Fibroblast of lung (primary cell): Measurements from ENCODE around the gene SERINC4. TPM values are rescaled to one million over a fixed set of nuclear protein-coding genes. Genes with fewer than 3 reads are reported as not detected.

Experiments used
- DNase-seq, 2 donors: peaks; one replicate each; pipeline versions ENCODE4 v3.0.0 to v3.0.0-alpha.2; 2010; ENCODE audit warnings: low read depth in 2 of 2
- H2AFZ ChIP-seq: 2 replicates; pipeline ENCODE4 v1.5.1; 2012; ENCODE audit warnings: low read length, control low read depth, inconsistent platforms
- H3K27ac ChIP-seq: 2 replicates; pipeline ENCODE4 v1.5.1; 2011; ENCODE audit warnings: low read length, control low read depth; ENCODE audit not compliant: insufficient read depth
- H3K27me3 ChIP-seq: 2 replicates; pipeline ENCODE4 v1.5.1; 2011; ENCODE audit warnings: mild to moderate bottlenecking, low read length; ENCODE audit not compliant: control insufficient read depth, insufficient read depth
- H3K36me3 ChIP-seq: 2 replicates; pipeline ENCODE4 v1.5.1; 2011; ENCODE audit warnings: low read length; ENCODE audit not compliant: control insufficient read depth, insufficient read depth
- H3K4me1 ChIP-seq: 2 replicates; pipeline ENCODE4 v1.5.1; 2011; ENCODE audit warnings: low read length; ENCODE audit not compliant: control insufficient read depth, insufficient read depth; ENCODE audit errors: extremely low read depth
- H3K4me2 ChIP-seq: 2 replicates; pipeline ENCODE4 v1.5.1; 2011; ENCODE audit warnings: low read length, control low read depth; ENCODE audit not compliant: insufficient read depth; ENCODE audit errors: extremely low read depth
- H3K4me3 ChIP-seq, 4 experiments: fragments of 200-600 bp in 1 of 4; sonication (generic) in 1 of 4; replicated peaks in 1 of 4; 2 replicates each; pipeline ENCODE4 v1.5.1; 2011 to 2016; ENCODE audit warnings: low read length in 4 of 4, low read depth in 3 of 4, mild to moderate bottlenecking in 3 of 4, control low read depth in 2 of 4, inconsistent platforms in 1 of 4, mixed read lengths in 1 of 4; ENCODE audit not compliant: insufficient read depth in 1 of 4; ENCODE audit errors: control extremely low read depth in 1 of 4
- H3K79me2 ChIP-seq: 2 replicates; pipeline ENCODE4 v1.5.1; 2012; ENCODE audit warnings: mild to moderate bottlenecking, low read length, inconsistent platforms; ENCODE audit not compliant: control insufficient read depth, insufficient read depth
- H3K9ac ChIP-seq: 2 replicates; pipeline ENCODE4 v1.5.1; 2011; ENCODE audit warnings: mild to moderate bottlenecking, low read length, control low read depth; ENCODE audit not compliant: insufficient read depth
- H3K9me3 ChIP-seq: 2 replicates; pipeline ENCODE4 v1.5.1; 2012; ENCODE audit warnings: low read depth, low read length; ENCODE audit not compliant: control insufficient read depth, insufficient read depth
- H4K20me1 ChIP-seq: 2 replicates; pipeline ENCODE4 v1.5.1; 2011; ENCODE audit warnings: low read length; ENCODE audit not compliant: control insufficient read depth, insufficient read depth; ENCODE audit errors: extremely low read depth
- CTCF ChIP-seq, 2 donors: IDR thresholded peaks in 1 of 2; conservative IDR thresholded peaks in 1 of 2; 1 replicate in 1 of 2; 2 replicates in 1 of 2; pipeline ENCODE4 v1.5.1; 2011 to 2012; ENCODE audit warnings: low read length in 2 of 2, control low read depth in 1 of 2, inconsistent platforms in 1 of 2, low read depth in 1 of 2, mild to moderate bottlenecking in 1 of 2
- EZH2 ChIP-seq: IDR thresholded peaks from 2 replicates; pipeline ENCODE4 v1.5.1; 2012; ENCODE audit warnings: low read length, control low read depth, mild to moderate bottlenecking; ENCODE audit errors: missing control alignments
- polyA plus RNA-seq, 2 donors: library from polyadenylated mRNA; depleted of rRNA in 1 of 2; stranded (reverse) in 1 of 2; unstranded in 1 of 2; fragments of >200 nt; gene quantifications; 2 replicates each; pipeline ENCODE4 v1.2.1, GENCODE V29; 2011 to 2012; ENCODE audit warnings: missing spikeins in 1 of 2
- total RNA-seq: library from RNA; depleted of rRNA; stranded (reverse); fragments of >200 nt; gene quantifications from 2 replicates; pipeline ENCODE4 v1.2.1, GENCODE V29; 2014

Gene SERINC4
- total and polyA plus RNA-seq, 2 donors (not counting 1 experiment from before 2014, with no cell fraction given): 0.06 to 0.17 TPM

DNA sequence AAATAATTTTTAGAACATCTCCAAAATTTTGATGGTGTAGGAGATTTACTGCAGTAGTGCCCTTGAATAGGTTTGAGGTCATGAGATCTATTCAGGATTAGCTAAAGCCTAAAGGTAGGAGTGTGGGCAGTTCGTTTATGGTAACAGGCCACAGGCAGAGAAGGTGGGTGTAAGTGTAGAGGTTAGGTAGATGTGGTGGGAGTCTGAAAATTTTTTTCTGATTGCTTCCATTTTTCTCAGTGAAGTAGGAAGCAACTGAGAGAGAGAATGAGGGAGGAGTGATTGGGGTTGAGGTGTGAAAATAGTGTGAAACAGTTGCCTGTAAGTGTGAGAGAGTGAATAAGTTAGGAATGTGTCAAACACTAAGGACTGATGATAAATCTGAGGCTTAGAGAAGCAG is 21.0 kb downstream of the SERINC4 start:
- no peak overlapping the region for H2AFZ ChIP-seq
- no peaks in the 10 kb centered on the region for H3K9me3 ChIP-seq
- H4K20me1 ChIP-seq: no peaks in the 10 kb centered on the region
- H3K27me3 ChIP-seq: no peaks in the 10 kb centered on the region
- H3K79me2 ChIP-seq: no peaks in the 10 kb centered on the region
- H3K9ac ChIP-seq: no peak overlapping the region
- DNase-seq: no peak
- no peak overlapping the region for H3K4me2 ChIP-seq
- H3K27ac ChIP-seq: no peak overlapping the region
- H3K36me3 ChIP-seq: peaks cover 1% of the 10 kb centered on the region
- TF ChIP-seq EZH2: no peak
- no peak for TF ChIP-seq CTCF (conservative IDR thresholded peaks at IDR 0.05 in 1 of 2, IDR thresholded peaks at IDR 0.05 in 1 of 2; ENCODE audit: low read depth in 1 of 2, low read length in 2 of 2)
- H3K4me1 ChIP-seq: peaks cover 2% of the 10 kb centered on the region
- no peak overlapping the region for H3K4me3 ChIP-seq

DNA sequence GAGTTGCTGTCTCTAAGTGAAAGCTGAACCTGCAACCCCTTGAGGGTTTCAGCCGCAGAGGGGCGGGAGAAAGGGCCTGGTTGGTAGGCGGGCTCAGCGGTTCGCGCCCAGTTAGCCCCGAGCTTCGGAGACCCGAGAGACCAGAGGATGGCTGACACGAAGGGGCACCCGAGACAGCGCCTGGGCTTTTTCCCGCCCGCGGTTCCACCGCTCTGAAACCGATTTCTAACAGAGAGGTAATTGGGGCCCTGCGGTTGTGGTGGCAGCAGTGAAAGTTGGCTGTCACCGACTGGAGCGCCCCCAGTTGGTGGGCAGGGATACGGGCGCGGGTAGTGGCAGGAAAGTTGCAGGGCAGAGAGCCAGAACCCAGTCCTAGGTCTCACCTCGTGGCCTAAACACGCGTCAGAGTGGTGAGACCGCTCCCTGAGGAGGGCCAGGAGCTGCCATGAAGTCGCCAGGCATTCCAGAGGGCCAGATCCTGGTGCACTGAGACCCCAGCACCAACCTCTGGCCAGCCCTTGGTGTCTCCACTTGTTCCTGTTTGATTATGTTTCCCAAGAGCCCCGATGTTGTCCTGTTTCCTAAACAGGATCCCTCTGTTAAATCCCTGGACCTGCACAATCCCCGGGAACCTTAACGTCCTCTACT is 22.6 kb downstream of the SERINC4 start:
- peak; percentile 70 to 76 for DNase-seq
- peak overlapping the region; percentile 89 for H2AFZ ChIP-seq
- peak overlapping the region; percentile 73 to 79 (median 76) for H3K4me3 ChIP-seq
- H3K27me3 ChIP-seq: no peaks in the 10 kb centered on the region
- H4K20me1 ChIP-seq: no peaks in the 10 kb centered on the region
- H3K79me2 ChIP-seq: no peaks in the 10 kb centered on the region
- no peaks in the 10 kb centered on the region for H3K9me3 ChIP-seq
- H3K36me3 ChIP-seq: peaks cover 3% of the 10 kb centered on the region
- peak overlapping the region; percentile 86 for H3K4me2 ChIP-seq
- TF ChIP-seq EZH2: no peak
- TF ChIP-seq CTCF (conservative IDR thresholded peaks at IDR 0.05 in 1 of 2, IDR thresholded peaks at IDR 0.05 in 1 of 2; ENCODE audit: low read depth in 1 of 2, low read length in 2 of 2): peak; percentile 59 to 80
- H3K27ac ChIP-seq: peak overlapping the region; percentile 84
- H3K9ac ChIP-seq: peak overlapping the region; percentile 66
- H3K4me1 ChIP-seq: peaks cover 2% of the 10 kb centered on the region

DNA sequence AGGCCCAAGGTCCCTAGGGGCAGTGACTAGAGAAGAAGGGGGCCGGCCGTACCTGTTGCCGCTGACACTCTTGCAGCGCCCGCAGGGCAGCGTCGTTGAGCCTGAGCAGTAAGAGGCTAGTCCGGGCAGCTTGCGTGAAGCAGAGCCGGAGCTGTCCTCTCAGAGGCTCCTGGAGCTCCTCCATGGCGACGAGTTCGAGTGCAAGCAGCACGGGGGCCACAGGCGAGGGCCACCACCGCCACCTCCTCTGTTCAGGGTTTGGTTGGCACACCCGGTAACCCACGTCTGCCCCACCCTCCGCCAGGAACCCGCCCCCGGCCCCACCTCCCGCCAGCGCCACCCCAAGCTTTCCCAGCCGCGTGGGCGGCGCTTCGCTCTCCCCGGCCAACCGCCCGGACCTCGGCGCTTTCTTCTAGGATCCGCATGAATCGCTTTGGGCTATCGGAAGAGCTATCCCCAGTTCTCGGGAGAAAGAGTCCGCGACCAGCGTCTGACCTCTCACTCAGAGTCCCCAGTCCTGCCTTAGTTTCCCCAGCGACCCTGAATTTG is 23.2 kb downstream of the SERINC4 start, which contains the start of gene ELL3:
TSS of gene ELL3 (minus strand) at position 249 of the 549 bp plus-strand sequence. CDS start at position 184, 65 bp downstream.
- Histone ChIP-seq H3K9me3 (no peaks in the 10 kb centered on the region), H3K4me1 (peaks cover 2% of the 10 kb centered on the region), H3K27me3 (no peaks in the 10 kb centered on the region), H3K36me3 (peaks cover 5% of the 10 kb centered on the region), H3K4me3 (peak within 1 kb of the TSS; percentile 73 to 79 (median 76)), H3K79me2 (no peaks in the 10 kb centered on the region), H3K4me2 (peak within 1 kb of the TSS; percentile 86), H4K20me1 (no peaks in the 10 kb centered on the region), H3K9ac (peak within 1 kb of the TSS; percentile 66), H2AFZ (peak within 1 kb of the TSS; percentile 89), H3K27ac (peak within 1 kb of the TSS; percentile 84)
- TF ChIP-seq EZH2 (no peak), CTCF (conservative IDR thresholded peaks at IDR 0.05 in 1 of 2, IDR thresholded peaks at IDR 0.05 in 1 of 2; ENCODE audit: low read depth in 1 of 2, low read length in 2 of 2) (no peak)
- peak; percentile 62 to 68 for DNase-seq
